VCaP (cell line): Measurements from ENCODE around the gene SMIM44.

Experiments used
- H3K27ac ChIP-seq: fragments of 450-650 bp; 2 replicates; pipeline ENCODE4 v1.5.1; 2017
- TF ChIP-seq, protein P1 (sequence below): fragments of 450-650 bp; conservative IDR thresholded peaks from 2 replicates; pipeline ENCODE4 v1.5.1; 2017; ENCODE audit warnings: mild to moderate bottlenecking, moderate library complexity

Gene SMIM44

DNA sequence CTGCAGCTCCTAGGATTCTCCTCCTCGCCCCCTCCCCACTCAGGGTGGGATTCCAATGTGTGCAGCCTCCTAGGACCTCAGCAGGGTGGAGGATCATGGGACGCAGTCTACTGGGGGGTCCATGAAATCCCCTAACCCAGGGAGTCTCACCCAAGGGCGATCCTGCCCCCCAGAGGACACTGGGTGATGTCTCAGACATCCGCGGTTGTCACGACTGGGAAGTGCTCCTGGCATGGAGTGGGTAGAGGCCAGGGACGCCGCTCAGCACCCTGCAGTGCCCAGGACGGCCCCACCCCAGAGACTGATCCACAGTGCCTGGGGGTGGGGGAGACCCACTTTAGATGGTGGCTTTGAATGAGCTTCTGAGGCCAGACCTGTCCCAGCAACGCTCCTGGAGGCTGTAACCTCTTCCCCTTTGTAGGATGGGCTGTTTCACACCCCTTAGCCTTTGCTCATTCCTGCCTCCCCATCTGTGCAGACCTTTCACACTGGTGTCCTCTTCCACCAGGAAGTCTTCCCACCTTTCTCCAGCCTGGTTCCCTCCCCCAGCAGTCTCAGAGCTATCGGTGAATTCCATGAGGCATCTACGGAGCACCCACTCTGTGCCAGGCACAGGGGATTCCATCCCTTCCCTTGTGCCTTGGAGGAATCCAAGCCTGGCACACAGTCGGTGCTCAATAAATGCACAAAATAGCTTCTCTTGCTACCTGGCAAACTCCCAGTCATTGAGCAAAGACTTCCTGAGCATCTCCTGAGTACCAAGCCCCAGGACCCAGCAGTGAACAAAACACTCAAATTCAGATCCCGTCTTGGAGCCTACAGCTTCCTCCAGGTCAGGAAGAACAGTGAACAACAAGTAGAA lies 13.4 kb downstream of the SMIM44 start:
- TF ChIP-seq, protein P1, sequence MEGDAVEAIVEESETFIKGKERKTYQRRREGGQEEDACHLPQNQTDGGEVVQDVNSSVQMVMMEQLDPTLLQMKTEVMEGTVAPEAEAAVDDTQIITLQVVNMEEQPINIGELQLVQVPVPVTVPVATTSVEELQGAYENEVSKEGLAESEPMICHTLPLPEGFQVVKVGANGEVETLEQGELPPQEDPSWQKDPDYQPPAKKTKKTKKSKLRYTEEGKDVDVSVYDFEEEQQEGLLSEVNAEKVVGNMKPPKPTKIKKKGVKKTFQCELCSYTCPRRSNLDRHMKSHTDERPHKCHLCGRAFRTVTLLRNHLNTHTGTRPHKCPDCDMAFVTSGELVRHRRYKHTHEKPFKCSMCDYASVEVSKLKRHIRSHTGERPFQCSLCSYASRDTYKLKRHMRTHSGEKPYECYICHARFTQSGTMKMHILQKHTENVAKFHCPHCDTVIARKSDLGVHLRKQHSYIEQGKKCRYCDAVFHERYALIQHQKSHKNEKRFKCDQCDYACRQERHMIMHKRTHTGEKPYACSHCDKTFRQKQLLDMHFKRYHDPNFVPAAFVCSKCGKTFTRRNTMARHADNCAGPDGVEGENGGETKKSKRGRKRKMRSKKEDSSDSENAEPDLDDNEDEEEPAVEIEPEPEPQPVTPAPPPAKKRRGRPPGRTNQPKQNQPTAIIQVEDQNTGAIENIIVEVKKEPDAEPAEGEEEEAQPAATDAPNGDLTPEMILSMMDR, result no peak
- H3K27ac ChIP-seq, result no peak overlapping the region

DNA sequence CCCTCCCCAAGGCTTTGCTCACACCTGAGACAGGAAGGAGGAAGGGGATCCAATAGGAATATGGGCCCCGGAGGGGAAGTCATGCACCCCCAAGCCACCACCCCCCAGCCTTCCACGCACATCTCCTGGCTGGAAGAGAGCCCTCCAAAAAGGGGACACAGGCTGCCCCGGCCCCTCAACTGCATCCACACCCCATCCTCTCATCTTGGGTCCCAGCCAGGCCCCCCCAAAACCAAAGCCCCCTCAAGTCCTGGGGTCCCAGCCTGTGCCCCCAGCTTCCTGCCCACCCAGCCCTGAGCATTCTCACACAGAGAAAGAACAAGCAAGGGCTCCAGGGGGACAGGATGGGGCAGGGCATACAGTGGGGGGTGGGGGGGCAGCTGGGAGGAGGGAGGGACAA lies 15.0 kb downstream of the SMIM44 start:
- no peak overlapping the region for H3K27ac ChIP-seq
- TF ChIP-seq, protein P1, result no peak

DNA sequence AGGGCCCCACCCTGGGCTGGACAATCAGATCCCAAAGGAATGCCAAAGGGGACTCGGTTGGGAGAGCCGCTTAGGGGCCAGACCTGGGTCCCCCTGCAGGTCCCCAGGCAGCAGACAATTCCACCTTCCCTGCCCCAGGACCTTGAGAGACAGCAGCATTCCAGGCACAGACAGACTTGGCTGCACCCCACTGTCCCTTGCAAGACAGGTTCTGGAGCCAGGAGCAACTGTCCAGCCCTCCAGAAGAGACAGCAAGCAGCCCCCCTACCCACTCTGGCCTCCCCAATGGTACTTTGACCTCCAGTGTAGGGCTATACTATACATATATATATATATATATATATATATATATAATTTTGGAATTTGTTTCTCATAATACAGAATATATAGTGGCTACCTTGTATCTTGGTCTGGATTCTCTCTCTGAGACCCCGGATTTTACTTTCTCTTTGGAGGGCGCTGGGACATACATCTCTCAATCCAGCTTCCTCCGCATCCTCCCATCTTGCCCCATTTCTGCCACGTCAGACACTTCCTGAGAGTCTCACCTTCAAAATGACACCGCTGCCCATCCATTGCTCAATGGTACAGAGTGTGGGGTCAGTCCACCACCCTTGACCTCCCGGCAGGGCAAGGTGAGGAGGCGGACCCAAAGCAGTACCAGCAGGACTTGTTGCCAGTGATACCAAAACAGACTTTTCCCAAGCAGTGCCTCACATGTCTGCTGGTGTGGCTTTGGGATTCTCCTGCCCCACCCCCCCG lies 15.6 kb downstream of the SMIM44 start:
- no peak overlapping the region for H3K27ac ChIP-seq
- TF ChIP-seq, protein P1, result no peak

DNA sequence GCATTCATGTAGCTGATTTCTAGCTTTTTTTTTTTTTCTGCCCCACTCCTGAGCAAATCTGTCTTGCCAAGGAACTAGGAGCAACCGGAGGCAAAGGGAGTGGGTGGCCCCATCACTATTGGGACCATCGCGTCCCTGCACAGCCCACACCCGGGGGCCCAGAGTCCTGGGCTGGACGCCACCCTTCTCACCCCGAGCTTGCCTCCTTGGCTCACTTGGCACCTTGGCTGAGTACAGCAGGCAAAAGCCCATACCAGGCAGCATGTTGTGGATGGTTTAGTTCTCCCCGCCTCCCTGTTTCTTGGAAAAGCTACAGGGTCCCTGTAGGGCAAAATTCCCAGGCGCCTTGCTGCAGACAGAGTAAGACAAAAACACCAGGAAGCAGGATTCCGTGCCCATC lies 16.6 kb downstream of the SMIM44 start:
- H3K27ac ChIP-seq, result no peak overlapping the region
- TF ChIP-seq, protein P1, result no peak

DNA sequence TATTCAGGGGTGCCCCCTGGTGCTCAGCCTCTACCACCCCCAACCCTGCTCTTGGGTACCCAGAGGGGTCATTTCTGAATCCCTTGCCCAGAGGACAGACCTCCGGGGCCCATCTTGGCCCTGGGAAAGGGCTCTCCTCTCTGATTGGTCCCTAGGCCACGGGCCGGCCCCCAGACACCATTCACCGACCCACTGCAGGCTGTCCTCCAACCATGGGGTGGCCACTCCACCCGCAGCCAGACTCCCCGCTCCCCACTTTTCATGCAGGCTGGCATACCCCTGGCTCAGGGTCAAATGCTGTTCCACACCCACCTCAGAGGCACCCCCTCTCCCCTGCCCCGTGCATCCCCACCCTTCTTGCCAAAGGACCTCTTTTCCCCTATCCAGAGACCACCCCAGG lies 17.7 kb downstream of the SMIM44 start:
- TF ChIP-seq, protein P1, result no peak
- H3K27ac ChIP-seq, result no peak overlapping the region

DNA sequence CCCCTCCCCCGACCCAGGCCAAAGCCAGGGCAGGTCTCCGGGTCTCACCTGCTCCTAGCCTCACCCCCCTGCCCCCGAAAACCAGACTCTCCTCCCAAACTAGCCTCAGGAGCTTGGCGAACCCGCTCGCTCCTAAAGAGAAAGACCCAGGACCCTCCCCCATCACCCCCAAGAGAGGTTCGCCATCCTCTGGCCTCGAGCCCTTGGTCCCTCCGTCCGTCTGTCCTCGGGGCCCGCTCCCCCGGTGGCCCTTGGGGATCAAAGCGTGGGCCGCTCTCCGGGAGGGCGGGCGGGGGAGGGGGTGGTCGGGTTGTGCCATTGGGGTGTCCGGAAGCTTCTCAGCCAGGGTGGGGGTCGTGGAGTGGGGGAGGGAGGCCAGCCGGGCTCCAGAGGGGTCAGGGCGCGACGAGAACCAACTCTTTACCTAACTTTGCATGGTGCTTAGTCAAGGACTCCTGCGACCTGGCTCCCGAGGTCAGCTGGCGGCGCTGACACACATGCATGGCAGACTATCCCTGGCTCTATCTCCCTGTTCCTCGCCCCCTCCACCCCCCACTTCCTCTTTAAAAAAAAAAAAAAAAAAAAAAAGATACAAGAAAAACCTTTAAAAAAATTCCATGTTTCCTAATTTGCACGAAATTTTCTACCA lies 18.5 kb downstream of the SMIM44 start:
- TF ChIP-seq, protein P1, result no peak
- no peak overlapping the region for H3K27ac ChIP-seq
